ENCODE data around the gene MYEOV. TPM values are rescaled to one million over a fixed set of nuclear protein-coding genes. Genes with fewer than 3 reads are reported as not detected.

MYEOV gene
- total RNA-seq, 2 donors from 2014 or later: 0.16 to 2.9 TPM

Other genes with a start within 250 kb of the MYEOV start
- 1 to 10 TPM; 7.3 to 9.7 TPM for gene TPCN2, start 245.2 kb upstream of the MYEOV start, total RNA-seq
- under 1 TPM in 1 of 2 donors, not detected in 1; 0.18 TPM for gene SMIM38, start 138.2 kb upstream of the MYEOV start, total RNA-seq
- gene LINC01488, start 187.5 kb downstream of the MYEOV start, total RNA-seq: under 1 TPM in 1 of 2 donors, not detected in 1; 0.06 TPM

Measured in left cardiac atrium (tissue), 2 donors.